SW 1271 (cell line): Measurements from ENCODE around the gene PI4KB.
A peak's percentile ranks its signal among the peaks of the same experiment; 100 is the strongest.

Source experiments
- DNase-seq, 2 experiments: peaks; one replicate each; lab custom pipeline; 2025; lab: John Stamatoyannopoulos, UW

PI4KB gene

DNA sequence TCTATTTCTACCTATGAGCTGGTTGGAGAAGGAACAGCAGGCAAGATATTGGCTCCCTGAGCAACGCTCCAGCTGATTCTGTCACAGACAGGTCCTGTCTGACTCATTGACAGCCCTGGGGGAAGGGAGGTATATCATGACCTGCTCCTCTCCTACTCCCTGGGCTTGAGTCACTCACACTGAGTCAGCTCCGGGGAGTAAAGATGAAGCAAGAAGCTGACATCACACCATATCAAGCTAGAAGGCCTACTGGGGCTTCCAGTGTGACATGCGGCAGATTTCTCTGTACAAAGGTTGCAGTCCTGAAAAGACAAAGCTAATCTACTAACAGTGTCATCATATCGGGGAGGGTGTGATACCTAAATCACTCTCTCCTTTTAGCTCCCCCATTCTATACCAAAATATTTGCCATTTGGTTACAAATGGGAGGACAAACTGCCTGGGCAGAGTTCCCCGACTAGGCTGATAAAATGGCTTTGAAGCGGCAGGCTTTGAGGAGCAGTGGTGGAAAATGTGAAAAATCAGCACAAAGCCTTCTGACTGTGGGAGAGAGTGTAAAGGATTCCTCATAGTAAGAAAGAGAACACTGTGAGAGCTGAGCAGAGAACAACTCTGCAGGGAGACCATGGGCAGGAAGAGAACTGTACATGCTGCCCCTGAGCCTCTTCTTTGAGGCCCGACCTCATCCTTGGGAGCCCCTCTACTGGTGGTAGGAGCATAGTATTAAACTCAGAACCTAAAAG, 15.5 kb downstream of the PI4KB start:
- DNase-seq, result peak; percentile 91 to 92

- no peak for DNase-seq
Observed at GRCh38 chr1:151311011-151311410, 16.2 kb downstream of the PI4KB start.

DNA sequence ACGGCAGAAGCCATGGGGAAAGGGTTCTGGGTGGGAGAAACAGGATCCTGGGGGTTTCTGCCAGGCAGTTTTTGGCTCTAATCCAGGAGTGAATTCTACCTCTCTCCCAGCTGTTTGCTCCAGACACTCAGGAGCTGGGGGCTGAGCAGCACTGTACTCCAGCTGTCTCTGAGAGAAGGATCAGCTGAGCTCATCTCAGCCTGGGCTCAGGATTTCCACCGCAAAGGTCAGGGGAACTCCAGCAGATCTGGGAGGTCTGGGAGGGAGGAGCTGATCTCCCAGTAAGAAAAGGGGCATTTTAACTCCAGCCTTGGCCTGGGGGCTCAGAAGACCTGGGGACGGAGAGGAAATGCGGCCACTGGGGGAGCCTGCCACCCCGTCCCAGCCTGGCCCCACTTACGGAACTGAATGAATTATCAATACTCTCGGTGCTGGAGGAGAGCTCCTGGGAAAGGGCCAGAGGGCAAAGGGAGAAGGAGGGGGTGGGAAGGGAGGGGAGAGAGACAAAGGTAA, 17.3 kb downstream of the PI4KB start:
- no peak for DNase-seq

GRCh38 chr1:151294742-151295462, 32.3 kb downstream of the PI4KB start:
- no peak for DNase-seq

- DNase-seq, result no peak
Observed at GRCh38 chr1:151293093-151293492, 34.1 kb downstream of the PI4KB start.

DNA sequence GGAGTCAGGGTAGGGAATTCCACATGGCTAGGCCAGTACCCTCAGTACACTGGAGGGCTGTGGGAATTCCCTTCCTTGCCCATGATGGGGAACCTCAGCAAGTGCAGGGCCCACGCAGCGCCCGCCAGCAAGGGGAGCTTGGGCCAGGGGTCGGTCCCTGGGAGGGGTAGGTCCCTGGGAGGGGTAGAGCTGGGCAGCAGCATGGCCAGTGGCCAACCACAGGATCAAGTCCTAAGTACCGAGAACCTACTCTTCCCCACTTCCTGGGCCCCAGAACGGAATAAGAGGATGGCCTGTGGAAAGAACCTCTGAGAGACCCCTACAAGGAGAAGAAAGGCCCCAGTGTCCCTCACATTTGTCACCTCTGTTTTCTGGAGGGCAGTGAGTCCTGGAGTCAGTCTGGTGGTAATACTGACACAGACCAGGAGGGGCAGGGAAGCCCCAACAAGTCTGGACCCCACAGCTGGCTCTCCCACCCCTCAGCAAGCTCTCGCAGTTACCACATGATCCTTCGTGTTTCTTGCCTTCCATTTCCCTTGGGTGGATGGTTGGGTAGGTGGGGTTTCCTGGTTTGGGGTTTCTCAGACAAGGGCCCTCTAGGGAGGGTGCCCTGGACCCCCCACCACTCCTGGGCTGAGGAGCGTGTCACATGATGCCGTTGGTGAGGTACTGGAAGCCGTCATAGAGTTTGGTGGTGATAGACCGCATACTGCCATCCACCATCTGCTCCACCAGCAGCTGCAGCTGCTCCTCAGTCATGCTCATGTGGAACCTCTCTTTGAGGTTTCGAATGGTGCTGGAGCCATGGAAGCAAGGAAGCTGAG, 34.8 kb downstream of the PI4KB start:
- no peak for DNase-seq

- no peak for DNase-seq
Observed at GRCh38 chr1:151290709-151291303, 36.4 kb downstream of the PI4KB start.

- no peak for DNase-seq
Observed at GRCh38 chr1:151289991-151290708, 37.1 kb downstream of the PI4KB start.

DNA sequence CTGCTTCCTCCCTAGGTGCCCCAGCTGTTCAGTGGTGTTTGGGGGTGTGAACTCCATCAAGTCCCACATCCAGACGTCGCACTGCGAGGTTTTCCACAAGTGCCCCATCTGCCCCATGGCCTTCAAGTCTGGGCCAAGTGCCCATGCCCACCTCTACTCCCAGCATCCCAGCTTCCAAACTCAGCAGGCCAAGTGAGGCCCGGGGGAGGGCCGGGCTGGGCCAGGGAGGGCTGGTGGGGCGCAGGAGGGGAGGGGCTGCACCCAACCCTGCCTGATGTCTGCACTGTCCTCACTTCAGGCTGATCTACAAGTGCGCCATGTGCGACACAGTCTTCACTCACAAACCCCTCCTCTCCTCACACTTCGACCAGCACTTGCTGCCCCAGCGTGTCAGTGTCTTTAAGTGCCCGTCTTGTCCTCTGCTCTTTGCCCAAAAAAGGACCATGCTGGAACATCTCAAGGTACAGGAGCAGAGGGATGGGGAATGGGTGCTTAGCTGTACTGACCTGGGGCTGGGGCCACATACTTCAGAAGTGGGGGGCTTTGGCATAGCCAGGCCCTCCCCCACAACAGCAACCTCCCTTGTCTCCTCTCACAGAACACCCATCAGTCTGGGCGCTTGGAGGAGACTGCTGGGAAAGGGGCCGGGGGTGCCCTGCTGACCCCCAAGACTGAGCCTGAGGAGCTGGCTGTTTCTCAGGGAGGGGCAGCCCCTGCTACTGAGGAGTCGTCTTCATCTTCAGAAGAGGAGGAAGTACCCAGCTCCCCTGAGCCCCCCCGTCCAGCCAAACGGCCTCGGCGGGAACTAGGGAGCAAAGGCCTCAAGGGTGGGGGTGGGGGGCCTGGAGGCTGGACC, 37.9 kb downstream of the PI4KB start:
- DNase-seq, result no peak

- DNase-seq, result no peak
Observed at GRCh38 chr1:151288502-151288901, 38.7 kb downstream of the PI4KB start.

DNA sequence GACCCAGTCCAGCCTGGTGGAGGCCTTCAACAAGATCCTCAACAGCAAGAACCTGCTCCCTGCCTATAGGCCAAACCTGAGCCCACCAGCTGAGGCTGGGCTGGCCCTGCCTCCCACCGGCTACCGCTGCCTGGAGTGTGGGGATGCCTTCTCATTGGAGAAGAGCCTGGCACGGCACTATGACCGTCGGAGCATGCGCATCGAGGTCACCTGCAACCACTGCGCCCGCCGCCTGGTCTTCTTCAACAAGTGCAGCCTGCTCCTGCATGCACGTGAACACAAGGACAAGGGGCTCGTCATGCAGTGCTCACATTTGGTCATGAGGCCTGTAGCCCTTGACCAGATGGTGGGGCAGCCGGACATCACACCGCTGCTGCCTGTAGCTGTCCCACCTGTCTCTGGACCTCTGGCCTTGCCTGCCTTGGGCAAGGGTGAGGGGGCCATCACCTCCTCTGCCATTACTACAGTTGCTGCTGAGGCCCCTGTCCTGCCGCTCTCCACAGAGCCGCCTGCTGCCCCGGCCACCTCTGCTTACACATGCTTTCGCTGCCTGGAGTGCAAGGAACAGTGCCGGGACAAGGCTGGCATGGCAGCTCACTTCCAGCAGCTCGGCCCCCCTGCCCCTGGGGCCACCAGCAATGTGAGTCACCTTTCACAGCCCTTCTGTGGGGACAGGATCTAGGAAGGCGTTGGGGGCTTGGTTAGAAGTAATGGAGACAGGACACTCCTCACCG, 39.3 kb downstream of the PI4KB start:
- no peak for DNase-seq

DNA sequence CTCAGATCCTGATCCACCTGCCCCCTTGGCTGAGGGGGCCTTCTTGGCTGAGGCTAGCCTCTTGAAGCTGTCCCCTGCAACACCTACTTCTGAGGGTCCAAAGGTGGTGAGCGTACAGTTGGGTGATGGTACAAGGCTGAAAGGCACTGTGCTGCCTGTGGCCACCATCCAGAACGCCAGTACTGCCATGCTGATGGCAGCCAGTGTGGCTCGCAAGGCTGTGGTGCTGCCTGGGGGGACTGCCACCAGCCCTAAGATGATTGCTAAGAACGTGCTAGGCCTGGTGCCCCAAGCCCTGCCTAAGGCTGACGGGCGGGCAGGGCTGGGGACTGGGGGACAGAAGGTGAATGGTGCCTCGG, 39.9 kb downstream of the PI4KB start:
- no peak for DNase-seq

DNA sequence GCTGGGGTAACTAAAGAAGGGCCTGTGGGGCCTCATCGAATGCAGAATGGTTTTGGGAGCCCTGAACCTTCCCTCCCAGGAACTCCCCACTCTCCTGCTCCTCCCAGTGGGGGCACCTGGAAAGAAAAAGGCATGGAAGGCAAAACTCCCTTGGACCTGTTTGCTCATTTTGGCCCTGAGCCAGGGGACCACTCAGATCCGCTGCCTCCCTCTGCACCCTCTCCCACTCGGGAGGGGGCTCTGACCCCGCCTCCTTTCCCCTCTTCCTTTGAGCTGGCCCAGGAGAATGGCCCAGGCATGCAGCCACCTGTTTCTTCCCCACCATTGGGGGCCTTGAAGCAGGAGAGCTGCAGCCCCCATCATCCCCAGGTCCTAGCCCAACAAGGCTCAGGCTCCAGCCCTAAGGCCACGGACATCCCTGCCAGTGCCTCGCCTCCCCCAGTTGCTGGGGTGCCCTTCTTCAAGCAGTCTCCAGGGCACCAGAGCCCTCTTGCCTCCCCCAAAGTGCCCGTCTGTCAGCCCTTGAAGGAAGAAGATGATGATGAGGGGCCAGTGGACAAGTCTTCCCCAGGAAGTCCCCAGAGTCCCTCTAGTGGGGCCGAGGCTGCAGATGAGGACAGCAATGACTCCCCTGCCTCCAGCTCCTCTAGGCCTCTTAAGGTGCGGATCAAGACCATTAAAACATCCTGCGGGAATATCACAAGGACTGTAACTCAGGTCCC, 40.4 kb downstream of the PI4KB start:
- no peak for DNase-seq

GRCh38 chr1:151284013-151284577, 43.1 kb downstream of the PI4KB start:
- DNase-seq, result no peak

GRCh38 chr1:151282883-151283725, 44.1 kb downstream of the PI4KB start:
- no peak for DNase-seq

- DNase-seq, result peak; percentile 97
Observed at GRCh38 chr1:151281969-151282882, 45.0 kb downstream of the PI4KB start, which contains the start of gene ZNF687. TSS of gene ZNF687 (plus strand) at chr1:151282299. CDS start at chr1:151286292, 3,993 bp downstream.
